BLaER1 (cell line): Measurements from ENCODE around the gene FNDC10.

Experiments
- H3K27ac ChIP-seq: shearing (Covaris generic); formaldehyde crosslinking; 2 replicates; pipeline ENCODE4 v1.8.1; 2022
- H3K27me3 ChIP-seq: shearing (Covaris generic); formaldehyde crosslinking; 2 replicates; pipeline ENCODE4 v1.8.1; 2022
- H3K36me3 ChIP-seq: shearing (Covaris generic); formaldehyde crosslinking; 2 replicates; pipeline ENCODE4 v1.8.1; 2022
- H3K4me1 ChIP-seq: shearing (Covaris generic); formaldehyde crosslinking; 2 replicates; pipeline ENCODE4 v1.8.1; 2022
- H3K4me2 ChIP-seq: shearing (Covaris generic); formaldehyde crosslinking; 2 replicates; pipeline ENCODE4 v1.8.1; 2022
- H3K4me3 ChIP-seq: shearing (Covaris generic); formaldehyde crosslinking; 2 replicates; pipeline ENCODE4 v1.8.1; 2022
- H3K9ac ChIP-seq: shearing (Covaris generic); formaldehyde crosslinking; 2 replicates; pipeline ENCODE4 v1.8.1; 2022
- H3K9me3 ChIP-seq: shearing (Covaris generic); formaldehyde crosslinking; 2 replicates; pipeline ENCODE4 v1.8.1; 2022
- H4K20me1 ChIP-seq: shearing (Covaris generic); formaldehyde crosslinking; 2 replicates; pipeline ENCODE4 v1.8.1; 2022
- Cebpa-rat ChIP-seq: shearing (Covaris generic); IDR thresholded peaks from 2 replicates; pipeline ENCODE4 v1.8.1; 2022

FNDC10 gene

GRCh38 chr1:1615256-1616044 lies 15.5 kb upstream of the FNDC10 start, which contains the start of gene MIB2:
Gene MIB2, plus strand, starts transcription at chr1:1615500. Its CDS starts 7,953 bp downstream, at chr1:1623453.
- no peaks in the 10 kb centered on the region for H3K27me3 ChIP-seq
- no peaks in the 10 kb centered on the region for H3K9me3 ChIP-seq
- H3K4me2 ChIP-seq: peak within 1 kb of the TSS; percentile 99
- peak within 1 kb of the TSS; percentile 97 for H3K9ac ChIP-seq
- no peak for TF ChIP-seq Cebpa-rat
- H3K36me3 ChIP-seq: peaks cover 16% of the 10 kb centered on the region; the same call in 1 of the 2 replicates
- H4K20me1 ChIP-seq: peaks cover 48% of the 10 kb centered on the region
- peaks cover 52% of the 10 kb centered on the region for H3K4me1 ChIP-seq
- peak within 1 kb of the TSS; percentile 85 for H3K4me3 ChIP-seq
- peak within 1 kb of the TSS; percentile 99 for H3K27ac ChIP-seq

GRCh38 chr1:1614954-1615255 lies 15.0 kb upstream of the FNDC10 start:
- no peaks in the 10 kb centered on the region for H3K9me3 ChIP-seq
- H3K27ac ChIP-seq: no peak overlapping the region
- peak overlapping the region; percentile 99 for H3K4me2 ChIP-seq
- TF ChIP-seq Cebpa-rat: no peak
- H4K20me1 ChIP-seq: peaks cover 43% of the 10 kb centered on the region
- H3K36me3 ChIP-seq: peaks cover 16% of the 10 kb centered on the region; the same call in 1 of the 2 replicates
- no peaks in the 10 kb centered on the region for H3K27me3 ChIP-seq
- H3K9ac ChIP-seq: peak overlapping the region; percentile 97
- peak overlapping the region; percentile 85 for H3K4me3 ChIP-seq
- peaks cover 51% of the 10 kb centered on the region for H3K4me1 ChIP-seq

- no peak overlapping the region for H3K27ac ChIP-seq
Observed at GRCh38 chr1:1614204-1614953, 14.4 kb upstream of the FNDC10 start.

GRCh38 chr1:1613509-1614082 lies 13.7 kb upstream of the FNDC10 start:
- Histone ChIP-seq H3K4me1 (peaks cover 47% of the 10 kb centered on the region), H3K36me3 (peaks cover 13% of the 10 kb centered on the region; the same call in 1 of the 2 replicates), H3K27me3 (no peaks in the 10 kb centered on the region), H3K9me3 (no peaks in the 10 kb centered on the region), H3K9ac (peak overlapping the region; percentile 97), H3K4me3 (peak overlapping the region; percentile 85), H4K20me1 (peaks cover 32% of the 10 kb centered on the region), H3K4me2 (peak overlapping the region; percentile 99), H3K27ac (no peak overlapping the region)
- no peak for TF ChIP-seq Cebpa-rat

More at GRCh38 chr1:1614204-1614953, 14.4 kb upstream of the FNDC10 start:
- peak overlapping the region; percentile 99 for H3K4me2 ChIP-seq
- H3K4me1 ChIP-seq: peaks cover 47% of the 10 kb centered on the region
- peaks cover 37% of the 10 kb centered on the region for H4K20me1 ChIP-seq
- H3K9ac ChIP-seq: peak overlapping the region; percentile 97
- H3K4me3 ChIP-seq: peak overlapping the region; percentile 85
- peaks cover 16% of the 10 kb centered on the region; the same call in 1 of the 2 replicates for H3K36me3 ChIP-seq
- no peaks in the 10 kb centered on the region for H3K27me3 ChIP-seq
- H3K9me3 ChIP-seq: no peaks in the 10 kb centered on the region
- TF ChIP-seq Cebpa-rat: no peak

GRCh38 chr1:1612104-1612400 lies 12.1 kb upstream of the FNDC10 start:
- Histone ChIP-seq H3K4me3 (no peak overlapping the region), H3K4me2 (no peak overlapping the region; the same call in 1 of the 2 replicates), H4K20me1 (peaks cover 23% of the 10 kb centered on the region), H3K9ac (no peak overlapping the region), H3K4me1 (peaks cover 47% of the 10 kb centered on the region), H3K36me3 (no peaks in the 10 kb centered on the region), H3K27me3 (no peaks in the 10 kb centered on the region), H3K9me3 (no peaks in the 10 kb centered on the region), H3K27ac (no peak overlapping the region)
- TF ChIP-seq Cebpa-rat: no peak

GRCh38 chr1:1610796-1611195 lies 10.9 kb upstream of the FNDC10 start:
- Histone ChIP-seq H3K4me3 (no peak overlapping the region), H3K27me3 (no peaks in the 10 kb centered on the region), H3K9ac (no peak overlapping the region), H3K36me3 (no peaks in the 10 kb centered on the region), H3K27ac (no peak overlapping the region), H3K4me1 (peaks cover 46% of the 10 kb centered on the region), H4K20me1 (peaks cover 11% of the 10 kb centered on the region), H3K4me2 (no peak overlapping the region), H3K9me3 (no peaks in the 10 kb centered on the region)
- no peak for TF ChIP-seq Cebpa-rat

- Histone ChIP-seq H3K27me3 (no peaks in the 10 kb centered on the region), H4K20me1 (peaks cover 11% of the 10 kb centered on the region), H3K9ac (no peak overlapping the region), H3K4me1 (peaks cover 48% of the 10 kb centered on the region), H3K36me3 (no peaks in the 10 kb centered on the region), H3K4me3 (no peak overlapping the region), H3K9me3 (no peaks in the 10 kb centered on the region), H3K4me2 (no peak overlapping the region), H3K27ac (no peak overlapping the region)
- no peak for TF ChIP-seq Cebpa-rat
Observed at GRCh38 chr1:1609822-1610485, 10.0 kb upstream of the FNDC10 start.

GRCh38 chr1:1606232-1606631 lies 6.3 kb upstream of the FNDC10 start:
- peaks cover 11% of the 10 kb centered on the region for H3K27me3 ChIP-seq
- H3K4me3 ChIP-seq: no peak overlapping the region
- no peaks in the 10 kb centered on the region for H3K9me3 ChIP-seq
- H3K36me3 ChIP-seq: no peaks in the 10 kb centered on the region
- H3K4me1 ChIP-seq: peaks cover 59% of the 10 kb centered on the region
- no peak for TF ChIP-seq Cebpa-rat
- no peaks in the 10 kb centered on the region for H4K20me1 ChIP-seq
- peak overlapping the region; percentile 89; the same call in 1 of the 2 replicates for H3K27ac ChIP-seq
- peak overlapping the region; percentile 76 for H3K4me2 ChIP-seq
- no peak overlapping the region for H3K9ac ChIP-seq

GRCh38 chr1:1605724-1606123 lies 5.8 kb upstream of the FNDC10 start:
- Histone ChIP-seq H3K4me2 (no peak overlapping the region), H3K27me3 (peaks cover 16% of the 10 kb centered on the region), H3K9ac (no peak overlapping the region), H3K4me1 (peaks cover 59% of the 10 kb centered on the region), H3K36me3 (no peaks in the 10 kb centered on the region), H4K20me1 (no peaks in the 10 kb centered on the region), H3K9me3 (no peaks in the 10 kb centered on the region), H3K27ac (no peak overlapping the region), H3K4me3 (no peak overlapping the region)
- TF ChIP-seq Cebpa-rat: no peak
